COR-L47 (cell line): ENCODE results near the gene HTD2.
"Not testable (repeated sequence)": the region's sequence is repeated elsewhere in the genome, so short reads cannot be mapped to it uniquely, and the experiment has no call there.

Experiments
- DNase-seq: peaks from one replicate; lab custom pipeline; 2025; lab: John Stamatoyannopoulos, UW

The HTD2 gene

GRCh38 chr3:58333206-58334012 lies 27.1 kb downstream of the HTD2 start:
- no peak for DNase-seq

GRCh38 chr3:58334013-58334321 lies 27.6 kb downstream of the HTD2 start:
- DNase-seq = no peak

- DNase-seq = no peak
Measured at GRCh38 chr3:58334506-58334884, 28.2 kb downstream of the HTD2 start.

DNA sequence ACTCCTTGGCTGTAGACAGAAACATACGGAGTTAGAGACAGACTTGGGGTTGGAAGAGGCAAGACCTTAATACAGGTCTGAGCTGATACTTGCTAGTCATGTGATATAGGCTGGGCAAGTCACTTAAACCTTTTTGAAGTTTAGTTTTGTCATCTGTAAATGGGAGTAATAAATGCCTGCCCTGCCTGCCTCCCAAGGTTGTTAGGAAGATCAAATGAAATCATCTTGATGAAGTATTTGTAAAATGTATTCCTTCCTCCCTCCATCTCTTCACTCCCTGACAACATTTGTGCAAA lies 29.3 kb downstream of the HTD2 start:
- no peak for DNase-seq

DNA sequence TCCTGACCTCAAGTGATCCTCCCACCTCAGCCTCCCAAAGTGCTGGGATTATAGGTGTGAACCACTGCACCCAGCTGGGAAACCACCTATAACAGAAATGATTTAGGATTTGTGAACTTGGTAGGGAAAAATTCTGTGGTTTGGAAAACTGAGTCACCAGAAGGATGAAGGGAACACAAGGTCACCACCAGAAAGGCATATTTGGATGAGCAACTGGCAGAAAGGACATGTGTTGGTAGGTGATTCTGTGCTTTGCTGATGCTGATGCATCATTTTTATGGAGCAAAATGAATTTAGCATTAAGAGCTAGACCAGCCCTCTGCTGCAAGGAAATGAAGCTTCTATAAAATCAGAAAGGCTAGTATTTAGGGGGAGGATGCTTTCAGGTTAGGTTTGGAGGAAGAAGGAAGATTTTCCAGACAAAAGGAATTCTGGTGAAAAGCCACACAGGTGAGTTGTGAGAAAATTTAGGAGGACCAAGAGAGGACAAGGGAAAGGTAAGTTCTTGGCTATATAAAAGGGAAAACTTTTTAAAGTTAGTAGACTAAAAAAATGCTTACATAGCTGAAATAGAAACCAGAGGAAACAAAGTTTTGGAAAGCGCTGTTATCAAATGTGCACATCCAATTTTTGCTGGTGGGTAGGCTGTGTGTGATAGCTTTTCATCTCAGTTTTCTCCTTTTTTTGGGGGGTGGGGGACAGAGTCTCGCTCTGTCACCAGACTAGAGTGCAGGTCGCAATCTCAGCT lies 30.0 kb downstream of the HTD2 start:
- no peak for DNase-seq

DNA sequence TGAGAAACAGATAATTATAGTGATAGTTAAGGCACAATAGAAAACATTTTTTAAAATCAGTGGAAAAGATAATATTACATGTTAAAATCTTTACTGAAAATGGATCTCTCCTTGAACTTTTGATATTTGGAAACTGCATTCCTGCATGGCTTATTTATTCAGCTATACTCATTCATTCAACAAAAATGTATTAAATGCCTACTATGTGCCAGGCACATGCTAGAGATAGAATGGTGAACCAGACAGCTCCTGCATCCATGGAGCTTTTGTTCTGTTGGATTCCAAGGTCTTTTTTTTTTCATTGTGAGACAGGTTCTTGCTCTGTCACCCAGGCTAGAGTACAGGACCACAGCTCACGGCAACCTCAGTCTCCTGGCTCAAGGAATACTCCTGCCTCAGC lies 30.9 kb downstream of the HTD2 start:
- DNase-seq = no peak

DNA sequence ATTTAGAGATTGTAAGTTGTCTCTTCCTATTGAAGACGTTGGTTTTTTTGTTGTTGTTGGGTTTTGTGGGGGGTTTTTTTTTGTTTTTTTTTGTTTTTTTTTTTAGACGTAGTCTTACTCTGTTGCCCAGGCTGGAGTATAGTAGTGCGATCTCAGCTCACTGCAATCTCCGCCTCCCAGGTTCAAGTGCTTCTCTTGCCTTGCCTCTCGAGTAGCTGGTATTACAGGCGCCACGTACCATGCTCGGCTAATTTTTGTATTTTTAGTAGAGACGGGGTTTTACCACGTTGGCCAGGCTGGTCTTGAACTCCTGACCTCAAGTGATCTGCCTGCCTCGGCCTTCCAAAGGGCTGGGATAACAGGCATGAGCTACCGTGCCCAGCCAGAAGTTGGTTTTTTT lies 32.8 kb downstream of the HTD2 start:
- not testable (repeated sequence) for DNase-seq

DNA sequence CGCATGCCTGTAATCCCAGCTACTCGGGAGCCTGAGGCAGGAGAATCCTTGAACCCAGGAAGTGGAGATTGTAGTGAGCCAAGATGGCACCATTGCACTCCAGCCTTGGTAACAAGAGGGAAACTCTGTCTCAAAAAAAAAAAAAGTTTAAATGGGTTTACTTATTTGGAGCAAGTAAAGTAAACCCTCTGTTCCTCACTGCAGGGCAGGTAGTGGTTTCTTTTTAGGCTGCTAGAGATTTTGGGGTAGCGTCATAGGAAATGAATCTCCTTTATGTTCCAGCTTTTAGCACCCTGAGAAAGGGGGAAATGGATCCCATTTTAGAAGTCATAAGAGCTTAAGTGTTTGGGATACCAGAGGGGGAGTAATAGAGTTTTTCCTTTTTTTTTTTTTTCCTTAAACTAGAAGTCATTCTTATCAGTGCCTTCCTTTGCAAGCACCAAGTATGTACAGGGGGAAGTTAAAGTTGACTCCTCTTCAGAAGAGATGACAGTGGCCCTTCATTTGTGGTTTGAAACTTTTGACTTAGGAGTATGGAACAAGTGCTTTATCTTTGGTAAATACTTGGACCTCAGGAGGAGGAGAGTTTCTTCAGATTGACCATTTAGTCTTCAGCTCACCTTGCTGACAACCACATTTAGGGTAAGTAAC lies 34.4 kb downstream of the HTD2 start:
- DNase-seq = no peak

DNA sequence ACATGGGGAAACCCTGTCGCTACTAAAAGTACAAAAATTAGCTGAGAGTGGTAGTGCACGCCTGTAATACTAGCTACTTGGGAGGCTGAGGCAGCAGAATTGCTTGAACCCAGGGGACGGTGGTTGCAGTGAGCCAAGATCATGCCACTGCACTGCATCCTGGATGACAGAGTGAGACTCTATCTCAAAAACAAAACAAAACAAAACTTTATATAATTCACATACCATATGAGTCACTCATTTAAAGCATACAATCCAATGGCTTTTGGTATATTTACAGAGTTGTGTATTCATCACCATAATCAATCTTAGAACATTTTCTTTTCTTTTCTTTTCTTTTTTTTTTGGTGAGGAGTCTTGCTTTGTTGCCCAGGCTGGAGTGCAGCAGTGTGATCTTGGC lies 35.1 kb downstream of the HTD2 start:
- no peak for DNase-seq

- DNase-seq = no peak
Measured at GRCh38 chr3:58342676-58343075, 36.4 kb downstream of the HTD2 start.

DNA sequence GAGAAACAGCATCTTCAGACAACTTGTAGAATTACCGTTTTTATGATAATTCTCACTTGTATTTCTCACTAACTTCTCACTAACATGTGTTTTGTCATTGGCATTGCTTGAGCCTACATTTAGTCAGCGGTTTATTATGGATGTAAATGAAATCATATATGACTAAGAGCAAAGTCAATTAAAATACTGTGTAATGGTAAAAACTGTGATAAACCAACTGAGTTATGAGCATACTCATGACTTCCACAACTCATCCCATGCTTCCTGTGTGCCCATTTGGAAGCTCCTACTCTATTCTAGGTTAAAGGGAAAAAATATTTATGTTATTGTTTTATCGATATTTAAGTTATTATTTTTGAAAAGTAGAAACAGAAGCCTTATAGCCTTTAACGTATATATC lies 39.1 kb downstream of the HTD2 start:
- DNase-seq = no peak

GRCh38 chr3:58346368-58346767 lies 40.0 kb downstream of the HTD2 start:
- DNase-seq = no peak

DNA sequence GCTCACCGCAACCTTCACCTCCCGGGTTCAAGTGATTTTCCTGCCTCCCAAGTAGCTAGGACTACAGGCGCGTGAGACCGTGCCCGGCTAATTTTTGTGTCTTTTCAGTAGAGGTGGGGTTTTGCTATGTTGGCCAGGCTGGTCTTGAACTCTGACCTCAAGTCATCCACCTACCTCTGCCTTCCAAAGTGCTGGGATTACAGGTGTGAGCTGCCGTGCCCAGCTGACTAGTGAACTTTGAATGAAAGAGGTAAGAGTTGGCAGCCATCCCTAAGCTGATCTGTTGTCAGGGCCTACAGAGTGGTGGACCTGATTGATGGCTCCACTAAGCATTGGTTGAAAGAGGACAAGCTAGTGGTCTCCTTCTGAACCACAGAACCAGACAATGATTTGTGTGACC lies 41.7 kb downstream of the HTD2 start:
- DNase-seq = no peak

DNA sequence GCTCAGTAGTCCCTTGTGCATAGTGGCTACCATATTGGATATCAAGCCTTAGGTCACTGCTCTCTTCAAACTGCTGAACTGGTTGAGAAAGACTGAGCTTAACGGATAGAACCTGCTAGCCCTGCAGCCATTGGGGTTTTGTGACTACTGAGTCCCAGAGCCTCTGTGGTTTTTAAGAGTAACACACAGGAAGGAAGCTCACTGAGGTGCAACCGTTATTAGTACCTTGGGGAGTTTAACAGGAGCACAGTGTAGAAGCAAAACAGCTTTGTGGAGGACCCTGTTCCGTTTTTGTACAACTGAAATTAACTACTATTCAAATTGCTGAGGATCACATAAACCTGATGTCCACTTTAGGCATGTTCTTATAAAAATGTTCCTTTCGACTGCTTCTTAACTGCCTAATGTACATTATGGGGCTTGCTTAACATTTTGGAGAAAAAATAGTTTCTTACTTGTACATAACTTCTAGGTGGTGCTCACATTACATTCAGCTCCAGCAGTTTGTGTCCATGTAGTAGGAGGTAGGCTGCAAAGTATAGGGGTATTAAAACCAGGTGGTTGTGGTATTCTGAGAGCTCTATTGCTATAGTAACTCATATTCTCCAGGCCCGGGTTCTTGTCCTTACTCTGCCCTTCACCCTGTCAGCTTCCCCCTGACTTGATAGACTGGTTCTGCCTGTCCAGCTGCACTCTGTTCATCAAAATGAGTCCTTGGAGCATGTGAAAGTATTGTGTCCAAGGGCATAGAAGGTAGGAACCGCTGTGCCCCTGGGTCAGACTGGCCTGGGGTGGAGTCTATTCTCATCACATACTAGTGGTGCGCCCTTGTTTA lies 43.7 kb downstream of the HTD2 start:
- DNase-seq = no peak

GRCh38 chr3:58350627-58351013 lies 44.3 kb downstream of the HTD2 start:
- no peak for DNase-seq

DNA sequence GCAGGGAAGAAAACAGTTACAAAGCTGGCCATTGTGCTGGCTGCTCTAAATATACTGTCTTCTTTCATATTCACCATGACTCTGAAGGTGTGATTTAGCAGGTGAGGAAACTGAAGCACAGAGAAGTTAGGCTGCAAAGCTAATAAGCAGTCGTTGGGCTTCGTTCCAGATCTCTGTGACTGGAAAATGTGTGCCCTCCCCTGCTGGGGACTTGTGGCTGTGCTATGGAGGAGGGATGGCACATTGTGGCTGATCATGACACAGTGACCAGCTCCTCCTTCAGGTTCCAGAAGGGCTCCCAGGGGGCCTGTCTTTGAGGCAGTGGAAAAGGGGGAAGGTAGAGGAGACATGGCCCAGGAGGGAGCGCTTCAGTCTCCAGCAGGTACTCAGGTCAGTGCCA lies 45.6 kb downstream of the HTD2 start:
- peak; percentile 22 for DNase-seq

- no peak for DNase-seq
Measured at GRCh38 chr3:58352626-58353025, 46.3 kb downstream of the HTD2 start.

- DNase-seq = no peak
Measured at GRCh38 chr3:58353722-58354553, 47.6 kb downstream of the HTD2 start.

DNA sequence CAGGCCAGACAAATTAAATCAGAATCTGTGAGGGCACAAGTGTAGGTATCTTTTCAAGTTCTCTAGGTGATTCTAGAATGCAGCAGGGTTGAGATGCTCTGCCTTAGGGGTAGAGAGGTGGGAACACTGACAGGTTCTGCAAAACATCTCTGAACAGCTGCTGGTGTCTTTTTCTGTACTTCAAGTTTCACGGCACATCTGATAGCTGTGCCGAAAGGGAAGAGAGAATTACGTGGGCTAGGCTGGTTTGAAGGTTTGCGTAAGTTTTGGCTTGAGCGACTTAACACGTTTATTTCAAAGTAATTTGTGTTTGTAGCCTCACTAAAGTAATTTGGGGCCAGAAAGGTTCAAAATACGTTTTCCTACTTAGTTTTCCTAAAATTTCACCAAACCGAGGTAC lies 48.9 kb downstream of the HTD2 start:
- no peak for DNase-seq

GRCh38 chr3:58356054-58356453 lies 49.7 kb downstream of the HTD2 start:
- no peak for DNase-seq

- DNase-seq = no peak
Measured at GRCh38 chr3:58357402-58357801, 51.1 kb downstream of the HTD2 start.

DNA sequence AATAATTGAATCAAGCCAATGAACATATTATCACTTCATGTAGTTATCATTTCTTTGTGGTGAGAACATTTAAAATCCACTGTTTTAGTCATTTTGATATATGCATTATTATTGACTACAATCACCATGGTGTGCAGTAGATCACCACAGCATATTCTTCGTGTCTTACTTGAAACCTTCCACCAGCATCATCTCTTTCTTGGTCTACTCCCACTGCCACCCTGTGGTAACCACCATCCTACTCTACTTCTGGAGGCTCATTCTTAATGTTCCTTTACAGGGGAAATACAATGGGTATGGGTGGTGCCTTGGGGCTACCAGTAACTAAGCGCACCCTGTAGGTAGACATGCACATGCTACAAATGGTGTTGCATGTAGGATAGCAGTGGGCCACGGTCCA lies 51.8 kb downstream of the HTD2 start:
- no peak for DNase-seq
